GM19452 (cell line): ENCODE results near the gene ATP8A2.

Experiments
- ATAC-seq: cut with Tn5 transposase; IDR thresholded peaks from one replicate; pipeline ENCODE4 v1.9.1; 2021; ENCODE audit not compliant: unreplicated experiment

The ATP8A2 gene

GRCh38 chr13:25682276-25682675, 310.5 kb downstream of the ATP8A2 start:
- no peak for ATAC-seq

- ATAC-seq = no peak
These were observed 311.3 kb downstream of the ATP8A2 start for GRCh38 chr13:25683056-25683455.

GRCh38 chr13:25683662-25684370, 312.0 kb downstream of the ATP8A2 start:
- ATAC-seq = no peak

- ATAC-seq = no peak
These were observed 312.7 kb downstream of the ATP8A2 start for GRCh38 chr13:25684491-25684890.

GRCh38 chr13:25686831-25687470, 315.2 kb downstream of the ATP8A2 start:
- no peak for ATAC-seq

GRCh38 chr13:25687471-25688225, 315.9 kb downstream of the ATP8A2 start:
- no peak for ATAC-seq

GRCh38 chr13:25688536-25688935, 316.8 kb downstream of the ATP8A2 start:
- no peak for ATAC-seq

- ATAC-seq = no peak
These were observed 317.8 kb downstream of the ATP8A2 start for GRCh38 chr13:25689539-25689938.

GRCh38 chr13:25690582-25690981, 318.8 kb downstream of the ATP8A2 start:
- ATAC-seq = no peak

GRCh38 chr13:25691654-25692053, 319.9 kb downstream of the ATP8A2 start:
- no peak for ATAC-seq

- no peak for ATAC-seq
These were observed 320.3 kb downstream of the ATP8A2 start for GRCh38 chr13:25692099-25692498.

- ATAC-seq = no peak
These were observed 327.3 kb downstream of the ATP8A2 start for GRCh38 chr13:25699056-25699455.

- ATAC-seq = no peak
These were observed 327.8 kb downstream of the ATP8A2 start for GRCh38 chr13:25699600-25699999.

GRCh38 chr13:25701304-25701703, 329.5 kb downstream of the ATP8A2 start:
- ATAC-seq = no peak

- ATAC-seq = no peak
These were observed 330.6 kb downstream of the ATP8A2 start for GRCh38 chr13:25702386-25702785.

- ATAC-seq = no peak
These were observed 336.0 kb downstream of the ATP8A2 start for GRCh38 chr13:25707726-25708125.

GRCh38 chr13:25708268-25708667, 336.5 kb downstream of the ATP8A2 start:
- no peak for ATAC-seq

GRCh38 chr13:25709088-25709487, 337.3 kb downstream of the ATP8A2 start:
- no peak for ATAC-seq

GRCh38 chr13:25715760-25716159, 344.0 kb downstream of the ATP8A2 start:
- no peak for ATAC-seq

GRCh38 chr13:25717666-25718197, 346.0 kb downstream of the ATP8A2 start:
- ATAC-seq = no peak

GRCh38 chr13:25719666-25720065, 347.9 kb downstream of the ATP8A2 start:
- ATAC-seq = no peak

- no peak for ATAC-seq
These were observed 351.1 kb downstream of the ATP8A2 start for GRCh38 chr13:25722893-25723292.
